Upper lobe of left lung (tissue), 4 donors: ENCODE results near the gene STIM2.

Experiments used
- EP300 ChIP-seq, 4 donors: sonication (generic); formaldehyde crosslinking; IDR thresholded peaks; one replicate each; pipeline ENCODE4 v1.5.1; 2017; ENCODE audit warnings: antibody characterized with exemption in 4 of 4, control low read depth in 2 of 4
- POLR2A ChIP-seq, 4 donors: fragments of 450-650 bp; IDR thresholded peaks; one replicate each; pipeline ENCODE4 v1.5.1; 2016 to 2017; ENCODE audit warnings: antibody characterized with exemption in 4 of 4, mild to moderate bottlenecking in 2 of 4
- POLR2AphosphoS5 ChIP-seq, 2 donors: sonication (generic); formaldehyde crosslinking; IDR thresholded peaks; one replicate each; pipeline ENCODE4 v1.5.1; 2017; ENCODE audit warnings: antibody characterized with exemption in 2 of 2
- TF ChIP-seq, protein P1 (sequence below), 6 experiments: fragments of 450-650 bp in 4 of 6; fragments of 200-600 bp in 2 of 6; sonication (generic) in 2 of 6; IDR thresholded peaks; one replicate each; pipeline ENCODE4 v1.5.1; 2016 to 2019; ENCODE audit warnings: antibody characterized with exemption in 6 of 6

DNA sequence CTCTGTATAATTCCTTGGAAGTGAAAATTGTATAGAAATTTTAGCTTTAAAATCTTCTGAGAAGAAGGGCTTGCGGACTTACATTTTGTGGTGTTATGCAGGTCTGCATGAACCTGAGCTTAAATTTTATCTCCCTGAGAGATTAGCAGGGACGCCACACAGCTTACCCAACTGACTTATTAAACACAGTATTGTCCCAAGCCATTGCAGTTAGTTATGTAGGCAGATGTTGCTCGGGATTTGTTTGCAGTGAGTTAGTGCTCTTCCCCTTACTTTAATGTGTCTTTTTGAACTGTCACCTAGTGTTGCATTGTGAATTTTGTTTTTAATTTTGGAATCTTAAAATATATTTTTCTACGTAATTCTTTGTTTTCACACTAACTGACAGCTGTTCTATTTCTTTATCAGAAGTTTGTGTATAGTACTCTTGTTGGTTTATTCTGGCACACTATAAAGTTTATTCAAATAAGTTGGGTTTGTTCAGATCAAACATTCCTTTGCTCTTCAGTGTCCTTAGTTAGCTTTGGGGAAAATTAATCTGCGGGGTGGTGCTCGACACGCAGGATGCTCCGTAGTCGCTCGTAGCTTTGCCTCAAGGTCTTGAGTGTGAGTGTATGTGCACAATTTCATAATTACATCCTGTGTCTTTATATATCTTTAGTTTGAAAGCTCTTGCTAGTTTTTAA is 145.4 kb downstream of the STIM2 start:
- TF ChIP-seq, protein P1, sequence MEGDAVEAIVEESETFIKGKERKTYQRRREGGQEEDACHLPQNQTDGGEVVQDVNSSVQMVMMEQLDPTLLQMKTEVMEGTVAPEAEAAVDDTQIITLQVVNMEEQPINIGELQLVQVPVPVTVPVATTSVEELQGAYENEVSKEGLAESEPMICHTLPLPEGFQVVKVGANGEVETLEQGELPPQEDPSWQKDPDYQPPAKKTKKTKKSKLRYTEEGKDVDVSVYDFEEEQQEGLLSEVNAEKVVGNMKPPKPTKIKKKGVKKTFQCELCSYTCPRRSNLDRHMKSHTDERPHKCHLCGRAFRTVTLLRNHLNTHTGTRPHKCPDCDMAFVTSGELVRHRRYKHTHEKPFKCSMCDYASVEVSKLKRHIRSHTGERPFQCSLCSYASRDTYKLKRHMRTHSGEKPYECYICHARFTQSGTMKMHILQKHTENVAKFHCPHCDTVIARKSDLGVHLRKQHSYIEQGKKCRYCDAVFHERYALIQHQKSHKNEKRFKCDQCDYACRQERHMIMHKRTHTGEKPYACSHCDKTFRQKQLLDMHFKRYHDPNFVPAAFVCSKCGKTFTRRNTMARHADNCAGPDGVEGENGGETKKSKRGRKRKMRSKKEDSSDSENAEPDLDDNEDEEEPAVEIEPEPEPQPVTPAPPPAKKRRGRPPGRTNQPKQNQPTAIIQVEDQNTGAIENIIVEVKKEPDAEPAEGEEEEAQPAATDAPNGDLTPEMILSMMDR (IDR thresholded peaks at IDR 0.05), result no peak
- no peak for TF ChIP-seq POLR2A (IDR thresholded peaks at IDR 0.05)
- no peak for TF ChIP-seq POLR2AphosphoS5 (IDR thresholded peaks at IDR 0.05)
- TF ChIP-seq EP300 (IDR thresholded peaks at IDR 0.05), result no peak
